ENCODE results near the gene GEN1. TPM values are rescaled to one million over a fixed set of nuclear protein-coding genes. Genes with fewer than 3 reads are reported as not detected.

The GEN1 gene
- total RNA-seq, 1 donor from 2014 or later = 21.9 TPM

GRCh38 chr2:17762451-17762850 lies 8.5 kb downstream of the GEN1 start:
- Mint-ChIP-seq H3K27ac (no peak overlapping the region), H3K9me3 (no peaks in the 10 kb centered on the region), H3K4me1 (ENCODE audit: unreplicated experiment) (no peaks in the 10 kb centered on the region), H3K27me3 (no peaks in the 10 kb centered on the region), H3K4me3 (no peak overlapping the region), H3K36me3 (peaks cover 11% of the 10 kb centered on the region)
- TF ChIP-seq, protein P1, sequence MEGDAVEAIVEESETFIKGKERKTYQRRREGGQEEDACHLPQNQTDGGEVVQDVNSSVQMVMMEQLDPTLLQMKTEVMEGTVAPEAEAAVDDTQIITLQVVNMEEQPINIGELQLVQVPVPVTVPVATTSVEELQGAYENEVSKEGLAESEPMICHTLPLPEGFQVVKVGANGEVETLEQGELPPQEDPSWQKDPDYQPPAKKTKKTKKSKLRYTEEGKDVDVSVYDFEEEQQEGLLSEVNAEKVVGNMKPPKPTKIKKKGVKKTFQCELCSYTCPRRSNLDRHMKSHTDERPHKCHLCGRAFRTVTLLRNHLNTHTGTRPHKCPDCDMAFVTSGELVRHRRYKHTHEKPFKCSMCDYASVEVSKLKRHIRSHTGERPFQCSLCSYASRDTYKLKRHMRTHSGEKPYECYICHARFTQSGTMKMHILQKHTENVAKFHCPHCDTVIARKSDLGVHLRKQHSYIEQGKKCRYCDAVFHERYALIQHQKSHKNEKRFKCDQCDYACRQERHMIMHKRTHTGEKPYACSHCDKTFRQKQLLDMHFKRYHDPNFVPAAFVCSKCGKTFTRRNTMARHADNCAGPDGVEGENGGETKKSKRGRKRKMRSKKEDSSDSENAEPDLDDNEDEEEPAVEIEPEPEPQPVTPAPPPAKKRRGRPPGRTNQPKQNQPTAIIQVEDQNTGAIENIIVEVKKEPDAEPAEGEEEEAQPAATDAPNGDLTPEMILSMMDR (conservative IDR thresholded peaks at IDR 0.05) = no peak
- DNase-seq (ENCODE audit: extremely low spot score, unreplicated experiment) = no peak

- Mint-ChIP-seq H3K27me3 (no peaks in the 10 kb centered on the region), H3K27ac (no peak overlapping the region), H3K36me3 (peaks cover 11% of the 10 kb centered on the region), H3K9me3 (no peaks in the 10 kb centered on the region), H3K4me1 (ENCODE audit: unreplicated experiment) (no peaks in the 10 kb centered on the region), H3K4me3 (no peak overlapping the region)
- TF ChIP-seq, protein P1 (conservative IDR thresholded peaks at IDR 0.05) = no peak
- no peak for DNase-seq (ENCODE audit: extremely low spot score, unreplicated experiment)
Observed at GRCh38 chr2:17763641-17764333, 9.8 kb downstream of the GEN1 start.

GRCh38 chr2:17765398-17765797 lies 11.5 kb downstream of the GEN1 start:
- Mint-ChIP-seq H3K4me3 (no peak overlapping the region), H3K36me3 (peaks cover 11% of the 10 kb centered on the region), H3K27me3 (no peaks in the 10 kb centered on the region), H3K27ac (no peak overlapping the region), H3K4me1 (ENCODE audit: unreplicated experiment) (no peaks in the 10 kb centered on the region), H3K9me3 (no peaks in the 10 kb centered on the region)
- TF ChIP-seq, protein P1 (conservative IDR thresholded peaks at IDR 0.05) = no peak
- DNase-seq (ENCODE audit: extremely low spot score, unreplicated experiment) = no peak

DNA sequence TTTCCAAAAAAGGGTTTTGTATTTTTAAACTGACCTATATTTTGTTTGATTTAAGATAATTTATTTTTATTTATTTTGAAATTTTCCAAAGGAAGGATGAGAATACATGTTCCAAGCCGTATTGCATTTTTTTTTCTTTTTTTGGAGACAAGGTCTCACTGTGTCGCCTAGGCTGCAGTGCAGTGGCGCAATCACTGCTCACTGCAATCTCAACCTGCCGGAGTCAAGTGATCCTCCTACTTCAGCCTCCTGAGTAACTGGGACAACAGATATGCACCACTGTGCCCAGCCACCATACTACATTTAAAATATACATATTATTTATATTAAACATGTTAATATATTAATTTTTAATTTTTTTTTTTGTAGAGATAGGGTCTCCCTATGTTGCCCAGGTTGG lies 15.0 kb downstream of the GEN1 start:
- H3K27me3 Mint-ChIP-seq = no peaks in the 10 kb centered on the region
- H3K27ac Mint-ChIP-seq = no peak overlapping the region
- H3K9me3 Mint-ChIP-seq = no peaks in the 10 kb centered on the region
- TF ChIP-seq, protein P1 (conservative IDR thresholded peaks at IDR 0.05) = no peak
- DNase-seq (ENCODE audit: extremely low spot score, unreplicated experiment) = no peak
- no peaks in the 10 kb centered on the region for H3K4me1 Mint-ChIP-seq (ENCODE audit: unreplicated experiment)
- H3K4me3 Mint-ChIP-seq = no peak overlapping the region
- peaks cover 15% of the 10 kb centered on the region for H3K36me3 Mint-ChIP-seq

- no peaks in the 10 kb centered on the region for H3K9me3 Mint-ChIP-seq
- TF ChIP-seq, protein P1 (conservative IDR thresholded peaks at IDR 0.05) = no peak
- no peaks in the 10 kb centered on the region for H3K4me1 Mint-ChIP-seq (ENCODE audit: unreplicated experiment)
- H3K36me3 Mint-ChIP-seq = peaks cover 10% of the 10 kb centered on the region
- H3K4me3 Mint-ChIP-seq = no peak overlapping the region
- no peaks in the 10 kb centered on the region for H3K27me3 Mint-ChIP-seq
- H3K27ac Mint-ChIP-seq = no peak overlapping the region
- DNase-seq (ENCODE audit: extremely low spot score, unreplicated experiment) = no peak
Observed at GRCh38 chr2:17771956-17772355, 18.0 kb downstream of the GEN1 start.
